Fibroblast of lung (primary cell): Measurements from ENCODE around the gene GNS. TPM values are rescaled to one million over a fixed set of nuclear protein-coding genes. Genes with fewer than 3 reads are reported as not detected.
"Not testable (repeated sequence)": the region's sequence is repeated elsewhere in the genome, so short reads cannot be mapped to it uniquely, and the experiment has no call there.

ENCODE experiments used
- DNase-seq, 2 donors: peaks; one replicate each; pipeline versions ENCODE4 v3.0.0 to v3.0.0-alpha.2; 2010; ENCODE audit warnings: low read depth in 2 of 2
- H2AFZ ChIP-seq: 2 replicates; pipeline ENCODE4 v1.5.1; 2012; ENCODE audit warnings: low read length, control low read depth, inconsistent platforms
- H3K27ac ChIP-seq: 2 replicates; pipeline ENCODE4 v1.5.1; 2011; ENCODE audit warnings: low read length, control low read depth; ENCODE audit not compliant: insufficient read depth
- H3K27me3 ChIP-seq: 2 replicates; pipeline ENCODE4 v1.5.1; 2011; ENCODE audit warnings: mild to moderate bottlenecking, low read length; ENCODE audit not compliant: control insufficient read depth, insufficient read depth
- H3K36me3 ChIP-seq: 2 replicates; pipeline ENCODE4 v1.5.1; 2011; ENCODE audit warnings: low read length; ENCODE audit not compliant: control insufficient read depth, insufficient read depth
- H3K4me1 ChIP-seq: 2 replicates; pipeline ENCODE4 v1.5.1; 2011; ENCODE audit warnings: low read length; ENCODE audit not compliant: control insufficient read depth, insufficient read depth; ENCODE audit errors: extremely low read depth
- H3K4me2 ChIP-seq: 2 replicates; pipeline ENCODE4 v1.5.1; 2011; ENCODE audit warnings: low read length, control low read depth; ENCODE audit not compliant: insufficient read depth; ENCODE audit errors: extremely low read depth
- H3K4me3 ChIP-seq, 4 experiments: fragments of 200-600 bp in 1 of 4; sonication (generic) in 1 of 4; replicated peaks in 1 of 4; 2 replicates each; pipeline ENCODE4 v1.5.1; 2011 to 2016; ENCODE audit warnings: low read length in 4 of 4, low read depth in 3 of 4, mild to moderate bottlenecking in 3 of 4, control low read depth in 2 of 4, inconsistent platforms in 1 of 4, mixed read lengths in 1 of 4; ENCODE audit not compliant: insufficient read depth in 1 of 4; ENCODE audit errors: control extremely low read depth in 1 of 4
- H3K79me2 ChIP-seq: 2 replicates; pipeline ENCODE4 v1.5.1; 2012; ENCODE audit warnings: mild to moderate bottlenecking, low read length, inconsistent platforms; ENCODE audit not compliant: control insufficient read depth, insufficient read depth
- H3K9ac ChIP-seq: 2 replicates; pipeline ENCODE4 v1.5.1; 2011; ENCODE audit warnings: mild to moderate bottlenecking, low read length, control low read depth; ENCODE audit not compliant: insufficient read depth
- H3K9me3 ChIP-seq: 2 replicates; pipeline ENCODE4 v1.5.1; 2012; ENCODE audit warnings: low read depth, low read length; ENCODE audit not compliant: control insufficient read depth, insufficient read depth
- H4K20me1 ChIP-seq: 2 replicates; pipeline ENCODE4 v1.5.1; 2011; ENCODE audit warnings: low read length; ENCODE audit not compliant: control insufficient read depth, insufficient read depth; ENCODE audit errors: extremely low read depth
- CTCF ChIP-seq, 2 donors: IDR thresholded peaks in 1 of 2; conservative IDR thresholded peaks in 1 of 2; 1 replicate in 1 of 2; 2 replicates in 1 of 2; pipeline ENCODE4 v1.5.1; 2011 to 2012; ENCODE audit warnings: low read length in 2 of 2, control low read depth in 1 of 2, inconsistent platforms in 1 of 2, low read depth in 1 of 2, mild to moderate bottlenecking in 1 of 2
- EZH2 ChIP-seq: IDR thresholded peaks from 2 replicates; pipeline ENCODE4 v1.5.1; 2012; ENCODE audit warnings: low read length, control low read depth, mild to moderate bottlenecking; ENCODE audit errors: missing control alignments
- polyA plus RNA-seq, 2 donors: library from polyadenylated mRNA; depleted of rRNA in 1 of 2; stranded (reverse) in 1 of 2; unstranded in 1 of 2; fragments of >200 nt; gene quantifications; 2 replicates each; pipeline ENCODE4 v1.2.1, GENCODE V29; 2011 to 2012; ENCODE audit warnings: missing spikeins in 1 of 2
- total RNA-seq: library from RNA; depleted of rRNA; stranded (reverse); fragments of >200 nt; gene quantifications from 2 replicates; pipeline ENCODE4 v1.2.1, GENCODE V29; 2014

The GNS gene
- total and polyA plus RNA-seq, 2 donors (not counting 1 experiment from before 2014, with no cell fraction given): 219 to 249 TPM

- no peak overlapping the region for H3K9ac ChIP-seq
- TF ChIP-seq EZH2 (peak; percentile 99), CTCF (conservative IDR thresholded peaks at IDR 0.05 in 1 of 2, IDR thresholded peaks at IDR 0.05 in 1 of 2; ENCODE audit: low read depth in 1 of 2, low read length in 2 of 2) (no peak)
- H3K4me2 ChIP-seq: peak overlapping the region; percentile 68
- H3K27ac ChIP-seq: no peak overlapping the region
- no peaks in the 10 kb centered on the region for H3K79me2 ChIP-seq
- peaks cover 50% of the 10 kb centered on the region for H3K27me3 ChIP-seq
- no peaks in the 10 kb centered on the region for H3K36me3 ChIP-seq
- DNase-seq: peak in 1 of 2 donors; percentile 4
- peak overlapping the region in 1 of 4 experiments; percentile 38 for H3K4me3 ChIP-seq
- no peaks in the 10 kb centered on the region for H4K20me1 ChIP-seq
- no peaks in the 10 kb centered on the region for H3K9me3 ChIP-seq
- peak overlapping the region; percentile 20 for H2AFZ ChIP-seq
- H3K4me1 ChIP-seq: peaks cover 2% of the 10 kb centered on the region
Observed at GRCh38 chr12:64780531-64781279, 21.5 kb upstream of the GNS start.

- TF ChIP-seq EZH2: no peak
- no peak for TF ChIP-seq CTCF (conservative IDR thresholded peaks at IDR 0.05 in 1 of 2, IDR thresholded peaks at IDR 0.05 in 1 of 2; ENCODE audit: low read depth in 1 of 2, low read length in 2 of 2)
- no peaks in the 10 kb centered on the region for H3K79me2 ChIP-seq
- H3K9ac ChIP-seq: no peak overlapping the region
- peaks cover 2% of the 10 kb centered on the region for H3K4me1 ChIP-seq
- peak overlapping the region in 1 of 4 experiments; percentile 38 for H3K4me3 ChIP-seq
- H3K4me2 ChIP-seq: no peak overlapping the region
- H3K27me3 ChIP-seq: peaks cover 49% of the 10 kb centered on the region
- H3K36me3 ChIP-seq: no peaks in the 10 kb centered on the region
- H4K20me1 ChIP-seq: no peaks in the 10 kb centered on the region
- no peaks in the 10 kb centered on the region for H3K9me3 ChIP-seq
- DNase-seq: no peak
- H3K27ac ChIP-seq: no peak overlapping the region
- H2AFZ ChIP-seq: no peak overlapping the region
Observed at GRCh38 chr12:64780132-64780530, 20.9 kb upstream of the GNS start.

GRCh38 chr12:64779354-64779974 is 20.3 kb upstream of the GNS start:
- peaks cover 49% of the 10 kb centered on the region for H3K27me3 ChIP-seq
- no peaks in the 10 kb centered on the region for H4K20me1 ChIP-seq
- no peaks in the 10 kb centered on the region for H3K36me3 ChIP-seq
- H3K27ac ChIP-seq: no peak overlapping the region
- H3K9me3 ChIP-seq: no peaks in the 10 kb centered on the region
- H3K4me1 ChIP-seq: peaks cover 2% of the 10 kb centered on the region
- H2AFZ ChIP-seq: no peak overlapping the region
- no peak for DNase-seq
- no peak overlapping the region for H3K9ac ChIP-seq
- no peak overlapping the region for H3K4me3 ChIP-seq
- no peaks in the 10 kb centered on the region for H3K79me2 ChIP-seq
- TF ChIP-seq EZH2: no peak
- TF ChIP-seq CTCF (conservative IDR thresholded peaks at IDR 0.05 in 1 of 2, IDR thresholded peaks at IDR 0.05 in 1 of 2; ENCODE audit: low read depth in 1 of 2, low read length in 2 of 2): no peak
- H3K4me2 ChIP-seq: no peak overlapping the region

- H3K4me2 ChIP-seq, H3K79me2 ChIP-seq, H3K27ac ChIP-seq, H4K20me1 ChIP-seq, DNase-seq, H2AFZ ChIP-seq, H3K4me1 ChIP-seq, H3K4me3 ChIP-seq, H3K36me3 ChIP-seq, H3K9ac ChIP-seq, H3K9me3 ChIP-seq: not testable (repeated sequence)
- peaks cover 16% of the 10 kb centered on the region for H3K27me3 ChIP-seq
Observed at GRCh38 chr12:64775147-64775736, 16.0 kb upstream of the GNS start.
